OCI-LY7 (cell line): ENCODE results near the gene MPP7.

ENCODE experiments used
- CTCF ChIP-seq: fragments of 200-600 bp; sonication (generic); conservative IDR thresholded peaks from 2 replicates; pipeline ENCODE4 v1.5.1; 2014; ENCODE audit warnings: mild to moderate bottlenecking, antibody characterized with exemption, low read length, moderate library complexity, mixed read lengths
- EZH2phosphoT487 ChIP-seq: fragments of 200-600 bp; sonication (generic); IDR thresholded peaks from 2 replicates; pipeline ENCODE4 v1.6.1; 2018; ENCODE audit warnings: low read depth, borderline replicate concordance, mild to moderate bottlenecking, mixed run types, antibody characterized with exemption, low read length, moderate library complexity, mixed read lengths

- no peak for TF ChIP-seq CTCF
- no peak for TF ChIP-seq EZH2phosphoT487
Observed at GRCh38 chr10:28274475-28274874, 28.4 kb downstream of the MPP7 start.
